COR-L47 (cell line): ENCODE data around the gene CASP1.
"Not testable (repeated sequence)": the region's sequence is repeated elsewhere in the genome, so short reads cannot be mapped to it uniquely, and the experiment has no call there.

Experiments used
- DNase-seq: peaks from one replicate; lab custom pipeline; 2025; lab: John Stamatoyannopoulos, UW

CASP1 gene

GRCh38 chr11:105045676-105046296 is 10.8 kb upstream of the CASP1 start:
- no peak for DNase-seq

- DNase-seq: not testable (repeated sequence)
Observed at GRCh38 chr11:105044557-105045524, 9.9 kb upstream of the CASP1 start, which contains the start of gene CARD16. Gene CARD16 (minus strand): TSS chr11:105045335. CDS start chr11:105045297, 38 bp downstream.

- no peak for DNase-seq
Observed at GRCh38 chr11:105042178-105042577, 7.2 kb upstream of the CASP1 start.

- no peak for DNase-seq
Observed at GRCh38 chr11:105040703-105041102, 5.8 kb upstream of the CASP1 start.

- not testable (repeated sequence) for DNase-seq
Observed at GRCh38 chr11:105034388-105034787, 556 bp downstream of the CASP1 start.

- no peak for DNase-seq
Observed at GRCh38 chr11:105033781-105034180, 1.2 kb downstream of the CASP1 start.

- no peak for DNase-seq
Observed at GRCh38 chr11:105033343-105033742, 1.6 kb downstream of the CASP1 start.

- DNase-seq: no peak
Observed at GRCh38 chr11:105032495-105032894, 2.4 kb downstream of the CASP1 start.

GRCh38 chr11:105027678-105028077 is 7.3 kb downstream of the CASP1 start:
- DNase-seq: no peak

GRCh38 chr11:105024394-105024793 is 10.6 kb downstream of the CASP1 start:
- DNase-seq: no peak

GRCh38 chr11:105023003-105023402 is 11.9 kb downstream of the CASP1 start, which contains the start of gene CASP5:
Gene CASP5 (minus strand): TSS chr11:105023168. CDS start chr11:105023136, 32 bp downstream.
- DNase-seq: no peak

- no peak for DNase-seq
Observed at GRCh38 chr11:105022527-105022926, 12.4 kb downstream of the CASP1 start.

GRCh38 chr11:105007463-105007862 is 27.5 kb downstream of the CASP1 start:
- no peak for DNase-seq

GRCh38 chr11:105005451-105005845 is 29.5 kb downstream of the CASP1 start:
- DNase-seq: no peak

GRCh38 chr11:105004021-105004420 is 30.9 kb downstream of the CASP1 start:
- DNase-seq: no peak

- no peak for DNase-seq
Observed at GRCh38 chr11:105003151-105003550, 31.8 kb downstream of the CASP1 start.

- DNase-seq: no peak
Observed at GRCh38 chr11:105000797-105001196, 34.1 kb downstream of the CASP1 start.

- DNase-seq: no peak
Observed at GRCh38 chr11:105000167-105000566, 34.8 kb downstream of the CASP1 start.

GRCh38 chr11:104999721-105000120 is 35.2 kb downstream of the CASP1 start:
- no peak for DNase-seq

GRCh38 chr11:104997288-104997687 is 37.7 kb downstream of the CASP1 start:
- no peak for DNase-seq

- peak; percentile 73 for DNase-seq
Observed at GRCh38 chr11:104995001-104995408, 39.9 kb downstream of the CASP1 start.

- DNase-seq: no peak
Observed at GRCh38 chr11:104992781-104993180, 42.2 kb downstream of the CASP1 start.

GRCh38 chr11:104991994-104992393 is 43.0 kb downstream of the CASP1 start:
- no peak for DNase-seq
